GM19324 (cell line): ENCODE measurements around the gene CWH43.
"Not testable (repeated sequence)": the region's sequence is repeated elsewhere in the genome, so short reads cannot be mapped to it uniquely, and the experiment has no call there.

Experiments used
- ATAC-seq: cut with Tn5 transposase; IDR thresholded peaks from one replicate; pipeline ENCODE4 v1.9.1; 2021; ENCODE audit warnings: mild to moderate bottlenecking, moderate library complexity; ENCODE audit not compliant: unreplicated experiment, low FRiP score

Gene CWH43

DNA sequence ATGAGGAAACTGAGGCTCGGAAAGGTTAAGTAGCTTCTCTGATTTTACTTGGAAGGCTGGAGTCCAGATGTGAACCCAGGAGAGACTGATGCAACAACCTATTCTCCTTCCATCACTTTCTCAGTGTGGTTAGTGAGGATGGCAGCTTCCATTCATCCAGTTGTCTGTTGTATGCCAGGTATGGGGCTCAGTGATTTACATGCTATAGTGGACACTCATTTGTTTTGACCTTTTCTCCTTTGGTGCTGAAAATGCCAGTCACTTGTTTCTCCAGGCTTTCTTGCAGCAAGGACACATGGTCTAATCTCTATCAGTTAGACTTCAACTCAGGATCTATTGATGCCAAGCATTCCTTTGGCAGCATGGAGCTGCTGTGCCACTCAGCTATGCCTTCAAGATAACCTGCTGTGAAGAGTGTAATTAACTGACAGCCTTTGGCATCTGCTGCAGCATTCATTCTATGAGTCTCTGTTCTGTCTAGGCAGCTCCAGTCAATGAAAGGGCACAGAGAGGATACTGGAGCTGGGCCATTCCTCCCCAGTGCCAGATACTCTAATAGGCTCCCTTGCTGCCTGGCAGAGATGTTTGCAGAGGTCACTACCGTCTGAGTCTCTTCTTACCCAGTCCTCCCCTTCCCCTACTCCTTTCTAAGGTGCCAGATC is 11.0 kb upstream of the CWH43 start:
- no peak for ATAC-seq

DNA sequence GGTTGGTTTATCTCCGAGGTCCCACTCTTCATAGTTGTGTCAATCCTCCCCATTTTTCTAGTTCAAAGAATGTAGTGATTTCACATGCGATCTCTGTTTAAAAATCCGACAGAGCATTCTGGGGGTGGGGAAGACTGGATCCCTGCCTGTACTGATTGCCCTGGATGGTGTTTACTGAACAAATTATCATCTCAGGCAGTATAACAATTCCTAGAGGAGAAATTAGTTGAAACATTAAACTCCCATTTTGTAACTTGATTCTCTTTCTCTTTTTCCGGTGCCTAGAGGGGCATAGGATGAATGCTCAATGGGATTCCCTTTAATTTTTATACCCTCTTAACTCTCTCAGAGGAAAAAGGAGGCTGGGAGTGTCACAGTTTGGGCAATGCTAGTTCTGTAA is 10.0 kb upstream of the CWH43 start:
- ATAC-seq: no peak

DNA sequence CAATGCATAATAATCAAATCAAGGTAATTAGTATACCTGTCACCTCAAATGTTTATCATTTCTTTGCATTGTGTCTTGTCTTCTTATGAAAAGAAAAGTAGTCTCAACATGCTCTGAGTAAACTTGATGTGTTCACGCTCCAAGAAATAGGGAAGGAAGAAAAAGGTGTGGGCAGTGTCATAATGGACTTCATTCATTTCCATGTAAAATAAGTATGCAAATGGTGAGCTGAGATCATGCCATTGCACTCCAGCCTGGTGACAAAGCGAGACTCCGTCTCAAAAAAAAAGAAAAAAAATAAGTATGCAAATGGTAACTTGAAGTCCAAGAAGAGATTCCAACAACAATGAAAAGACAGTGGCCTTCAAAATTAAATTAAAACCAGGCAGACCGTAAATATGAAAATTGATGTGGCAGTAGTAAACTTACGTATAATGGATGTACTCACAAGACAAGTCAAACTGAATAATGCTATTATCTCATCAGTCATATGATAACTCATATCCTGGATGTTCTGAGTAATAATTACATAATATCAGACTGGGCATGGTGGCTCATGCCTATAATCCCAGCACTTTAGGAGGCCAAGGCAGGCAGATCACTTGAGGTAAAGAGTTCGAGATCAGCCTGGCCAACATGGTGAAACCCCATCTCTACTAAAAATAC is 6.0 kb upstream of the CWH43 start:
- ATAC-seq: no peak

DNA sequence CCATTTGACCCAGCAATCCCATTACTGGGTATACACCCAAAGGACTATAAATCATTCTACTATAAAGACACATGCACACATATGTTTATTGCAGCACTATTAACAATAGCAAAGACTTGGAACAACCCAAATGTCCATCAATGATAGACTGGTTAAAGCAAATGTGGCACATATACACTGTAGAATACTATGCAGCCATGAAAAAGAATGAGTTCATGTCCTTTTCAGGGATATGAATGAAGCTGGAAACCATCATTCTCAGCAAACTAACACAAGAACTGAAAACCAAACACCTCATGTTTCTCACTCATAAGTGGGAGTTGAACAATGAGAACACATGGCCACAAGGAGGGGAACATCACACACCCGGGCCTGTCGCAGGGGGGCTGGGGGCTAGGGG is 2.1 kb upstream of the CWH43 start:
- not testable (repeated sequence) for ATAC-seq

DNA sequence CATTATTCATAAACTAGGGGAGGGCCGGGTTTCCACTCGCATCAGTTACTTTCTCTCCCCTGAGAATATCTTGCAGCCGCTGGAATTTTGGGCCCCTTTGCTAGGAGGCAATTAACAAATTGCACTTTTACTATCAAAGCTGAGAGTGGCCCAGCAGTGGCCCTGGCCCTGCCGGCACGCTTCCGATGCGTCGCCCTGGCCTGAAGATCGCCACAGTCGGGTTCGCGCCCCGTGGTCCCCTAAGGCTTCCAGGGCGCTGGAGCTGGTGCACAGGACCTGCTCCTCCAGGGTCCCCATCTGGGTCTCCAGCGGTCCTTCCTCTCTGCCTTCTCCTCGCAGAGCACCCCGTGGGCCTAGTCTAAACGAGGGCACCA is 486 bp upstream of the CWH43 start:
- no peak for ATAC-seq

DNA sequence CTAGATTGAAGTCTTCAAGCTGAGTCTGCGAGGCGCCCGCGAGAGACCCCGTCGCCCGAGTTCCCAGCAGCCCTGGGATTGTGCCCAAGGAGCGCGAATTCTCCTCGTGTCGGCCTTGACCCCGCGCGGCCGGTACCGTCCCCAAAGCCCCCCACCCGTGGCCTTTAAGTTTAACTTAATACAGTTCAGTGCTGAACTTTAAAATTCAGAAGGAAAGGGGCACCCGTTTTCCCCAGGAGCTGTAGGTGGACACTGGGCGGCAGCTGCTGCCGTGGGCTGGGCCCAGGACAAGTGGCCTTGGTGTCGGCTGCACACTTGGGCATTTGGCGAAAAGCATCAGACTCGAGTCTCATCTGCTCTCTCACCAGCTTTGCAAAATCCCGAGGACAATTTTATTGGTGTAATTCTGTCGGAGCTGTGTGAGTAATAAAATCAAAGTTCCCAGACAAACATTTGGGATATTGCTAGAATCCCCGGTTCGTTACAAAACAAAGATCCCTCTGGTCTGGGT is 634 bp downstream of the CWH43 start:
- ATAC-seq: no peak

DNA sequence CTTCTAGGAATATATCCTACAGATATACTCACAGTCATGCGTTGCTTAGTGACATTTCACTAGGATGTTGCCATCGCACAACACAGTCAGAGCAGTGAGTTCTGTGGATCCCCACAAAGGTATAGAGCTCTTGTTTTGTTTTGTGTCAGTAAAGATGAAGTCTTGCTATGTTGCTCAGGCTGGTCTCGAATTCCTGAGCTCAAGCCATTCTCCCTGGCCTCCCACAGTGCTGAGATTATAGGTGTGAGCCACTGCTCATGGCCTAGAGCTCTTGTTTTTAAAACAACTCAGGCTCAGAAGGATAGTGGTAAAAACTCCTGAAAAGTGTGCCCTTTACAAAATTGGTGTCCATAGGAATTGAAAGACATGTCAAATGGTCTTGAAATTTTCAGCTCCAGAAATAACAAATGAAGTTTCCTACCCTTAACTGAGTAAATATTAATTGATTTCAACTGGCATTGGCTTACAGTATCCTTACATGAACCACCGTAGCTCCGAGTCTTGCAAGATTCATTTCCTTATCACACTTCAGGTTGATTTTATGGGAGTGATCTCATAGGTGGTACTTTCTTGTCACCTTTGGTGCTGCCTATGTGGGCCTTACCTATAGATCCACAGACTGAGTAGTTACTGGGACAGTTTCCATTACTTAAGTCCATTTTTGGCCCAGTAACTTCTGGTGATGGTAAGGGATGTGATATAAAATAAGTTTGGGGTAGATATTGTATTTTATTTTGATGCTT is 3.6 kb downstream of the CWH43 start:
- no peak for ATAC-seq

DNA sequence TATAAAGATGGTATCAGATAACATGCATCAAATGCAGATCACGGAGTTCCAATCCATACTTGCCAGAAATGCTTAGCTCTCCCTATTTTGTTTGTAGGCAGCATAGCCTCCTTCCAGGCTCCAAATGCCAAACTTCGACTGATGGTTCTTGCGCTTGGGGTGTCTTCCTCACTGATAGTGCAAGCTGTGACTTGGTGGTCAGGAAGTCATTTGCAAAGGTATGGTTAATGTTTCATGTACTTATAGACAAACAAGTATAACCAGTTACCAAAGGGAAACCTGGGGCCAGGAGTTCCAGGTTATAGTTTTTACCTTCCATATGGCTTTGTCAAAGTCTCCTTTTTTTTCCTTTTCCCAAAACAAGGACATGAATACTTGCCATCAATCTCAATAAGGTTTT is 5.3 kb downstream of the CWH43 start:
- no peak for ATAC-seq

DNA sequence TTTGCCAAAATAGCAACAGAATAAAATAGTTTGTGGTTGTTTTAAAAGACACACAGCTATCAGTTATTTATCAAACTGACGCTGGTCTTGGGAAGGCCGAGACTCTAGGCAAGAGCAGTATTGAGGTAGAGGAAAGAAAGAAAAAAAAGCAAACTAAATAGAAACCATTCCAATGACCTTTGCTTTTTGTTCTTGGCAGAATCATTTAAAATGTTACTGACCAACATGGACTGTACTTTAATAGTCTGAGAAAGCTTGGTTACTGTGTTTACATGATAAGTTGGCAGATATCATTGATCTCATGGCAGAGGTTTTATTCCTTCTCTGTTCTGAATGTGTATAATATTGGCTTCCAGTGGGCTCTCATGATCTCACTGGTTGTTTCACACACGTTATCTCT is 11.9 kb downstream of the CWH43 start:
- ATAC-seq: no peak

DNA sequence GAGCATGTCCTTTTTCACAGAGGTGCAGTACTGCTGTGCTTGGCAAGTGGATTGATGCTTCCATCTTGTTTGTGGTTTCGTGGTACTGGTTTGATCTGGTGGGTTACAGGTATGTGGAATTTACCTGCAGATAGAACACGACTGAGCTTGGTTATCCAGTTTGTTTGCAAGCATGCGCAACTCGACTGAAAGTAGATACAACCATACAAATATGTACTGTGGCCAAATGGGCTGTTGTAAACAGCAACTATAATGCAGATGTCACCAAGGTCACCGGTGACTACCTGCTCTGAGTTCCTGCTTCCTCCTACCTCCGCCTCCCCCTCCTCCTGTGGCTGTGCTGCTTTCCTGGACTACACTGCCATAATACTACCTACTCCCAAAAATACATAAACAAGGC is 12.4 kb downstream of the CWH43 start:
- ATAC-seq: no peak

DNA sequence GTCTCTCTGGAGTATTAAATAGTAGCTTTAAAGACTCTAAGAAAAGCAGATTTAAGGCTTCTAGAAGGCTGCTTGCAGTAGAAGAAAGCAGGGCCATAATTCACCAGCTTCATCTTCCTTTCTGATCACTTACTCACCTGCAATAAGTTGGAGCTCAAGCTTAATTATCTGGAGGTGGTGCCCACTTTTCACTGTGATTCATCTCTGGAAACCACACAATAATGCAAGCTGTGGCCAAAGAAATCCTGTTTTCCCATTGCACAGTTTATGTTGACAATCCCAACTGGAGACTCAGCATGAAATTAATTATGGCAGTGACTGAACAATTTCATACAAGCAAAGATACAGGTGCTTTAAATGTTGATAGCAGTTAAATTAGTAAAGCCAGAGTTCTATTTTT is 14.7 kb downstream of the CWH43 start:
- ATAC-seq: no peak

DNA sequence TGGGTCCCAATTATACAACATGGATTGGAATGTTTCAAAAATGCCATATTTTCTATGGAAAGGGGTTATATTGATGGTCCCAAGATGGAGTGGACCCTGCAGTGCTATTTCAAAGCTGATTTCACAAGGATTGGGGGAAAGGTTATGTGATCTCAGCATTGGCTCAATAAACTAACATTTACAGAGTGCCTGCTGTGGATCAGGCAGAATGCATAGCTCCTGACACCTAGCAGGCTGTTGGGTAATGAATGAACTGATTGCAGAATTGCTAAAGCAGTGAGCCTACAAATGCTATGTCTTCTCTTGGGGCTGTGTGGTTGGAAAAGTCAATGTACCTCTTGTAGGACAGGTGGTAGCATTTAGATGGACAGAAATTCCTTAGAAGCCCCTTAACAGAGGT is 16.9 kb downstream of the CWH43 start:
- ATAC-seq: no peak

DNA sequence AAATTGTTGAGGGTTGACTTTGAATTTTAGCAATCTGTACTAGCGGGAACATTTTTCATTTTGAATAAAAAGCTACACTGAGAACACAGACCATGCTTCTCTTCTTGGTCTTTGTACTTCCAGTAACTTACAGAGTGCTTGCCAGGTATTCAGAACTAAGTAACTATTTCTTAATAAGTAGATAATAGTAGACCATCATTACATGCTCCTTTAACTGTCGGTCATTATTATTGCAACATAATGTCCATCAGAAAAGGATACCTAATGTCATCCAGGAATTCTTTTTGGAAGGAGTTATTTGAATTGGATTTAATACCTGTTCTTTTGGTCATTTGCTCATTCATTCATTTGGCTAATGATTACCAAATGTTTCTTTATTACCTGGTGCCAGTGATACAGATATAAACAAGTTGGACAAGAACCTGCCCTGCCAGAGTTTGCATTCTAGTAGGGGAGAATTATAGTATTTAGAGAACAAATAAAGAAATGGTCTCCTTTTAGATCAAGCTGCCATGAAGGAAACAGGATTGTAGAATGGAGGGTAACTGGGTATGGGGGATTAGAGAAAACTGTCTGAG is 32.7 kb downstream of the CWH43 start:
- no peak for ATAC-seq

DNA sequence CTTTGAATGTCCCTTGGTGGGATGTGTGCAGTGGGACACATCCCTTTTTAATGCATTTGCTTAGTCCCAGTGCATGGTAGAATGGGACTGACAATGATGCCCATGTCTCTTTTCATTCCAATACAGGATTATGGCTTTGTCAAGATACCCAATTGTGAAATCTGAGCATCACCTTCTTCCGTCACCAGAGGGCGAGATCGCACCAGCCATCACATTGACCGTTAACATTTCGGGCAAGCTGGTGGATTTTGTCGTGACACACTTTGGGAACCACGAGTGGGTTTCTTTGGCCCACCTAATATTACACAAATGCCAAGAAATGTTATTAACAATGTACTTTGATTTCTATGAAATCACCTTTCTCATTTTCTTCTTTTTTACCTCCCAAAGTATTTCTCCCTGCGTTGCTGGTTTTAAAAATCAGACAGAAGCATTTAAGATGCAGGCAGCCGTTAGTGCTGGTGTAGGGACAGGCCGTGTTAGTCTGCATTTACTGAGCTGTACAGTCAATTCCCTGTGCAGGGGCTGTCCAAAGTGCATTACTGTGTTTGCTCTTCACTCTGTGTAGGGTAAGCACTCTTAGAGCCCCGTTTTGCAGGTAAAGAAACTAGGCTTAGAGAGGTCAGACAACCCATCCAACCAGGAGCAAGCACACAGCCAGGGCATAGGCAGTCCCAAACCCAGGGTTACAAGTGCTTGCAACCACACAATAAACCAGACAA is 46.5 kb downstream of the CWH43 start:
- ATAC-seq: no peak

DNA sequence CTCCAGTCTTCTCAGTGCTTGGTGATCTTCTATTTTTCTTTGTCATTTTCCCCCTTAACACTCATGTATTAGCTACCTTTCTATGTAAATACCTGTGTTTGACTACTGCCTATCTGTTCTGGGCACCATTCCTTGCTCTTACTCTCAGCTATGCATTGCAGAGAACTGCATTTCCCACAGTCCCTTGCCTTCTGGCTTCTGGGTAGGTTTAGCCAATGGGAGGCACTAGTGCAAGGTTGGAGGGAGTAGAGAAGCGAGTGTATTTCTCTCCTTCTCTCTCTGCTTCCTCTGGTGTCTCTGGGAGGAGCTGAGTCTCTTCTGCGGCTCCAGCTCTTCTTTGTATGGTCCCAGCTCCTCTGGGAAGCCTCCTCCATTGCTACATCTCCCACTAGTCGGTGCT is 50.5 kb downstream of the CWH43 start:
- no peak for ATAC-seq

DNA sequence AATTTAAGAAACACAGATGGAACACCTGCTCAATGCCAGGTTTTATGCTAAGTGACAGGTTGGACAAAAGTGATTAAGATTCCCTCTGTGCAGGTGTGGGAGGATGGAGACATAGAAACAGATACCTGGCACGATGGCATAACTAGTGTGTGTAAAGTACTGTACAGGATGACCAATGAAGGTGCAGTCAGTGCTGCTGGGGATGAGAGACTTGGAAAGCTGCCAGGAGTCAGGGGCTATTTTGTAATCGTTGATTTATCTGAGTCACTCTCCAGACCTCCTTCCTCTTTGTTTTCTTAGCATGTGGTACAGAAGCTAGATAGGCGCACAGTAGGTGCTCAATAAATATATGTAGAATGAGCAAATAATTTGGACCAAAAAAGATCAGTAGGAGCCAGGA is 58.2 kb downstream of the CWH43 start:
- no peak for ATAC-seq

DNA sequence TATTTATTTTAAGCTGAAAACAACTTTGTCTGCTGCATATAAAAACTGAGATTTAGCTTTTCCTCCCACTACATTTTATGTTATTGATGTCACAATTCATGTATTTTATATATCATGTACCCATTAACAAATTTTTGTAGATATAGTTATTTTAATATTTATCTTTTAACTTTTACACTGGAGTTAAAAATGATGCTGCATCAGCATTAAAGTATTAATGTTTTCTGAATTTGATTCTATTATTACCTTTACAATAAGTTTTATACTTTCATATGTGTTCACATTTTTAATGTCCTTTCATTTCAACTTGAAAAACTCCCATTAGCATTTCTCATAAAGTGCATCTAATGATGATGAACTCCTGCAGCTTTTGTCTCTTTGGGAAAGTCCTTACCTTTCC is 72.2 kb downstream of the CWH43 start:
- ATAC-seq: no peak

DNA sequence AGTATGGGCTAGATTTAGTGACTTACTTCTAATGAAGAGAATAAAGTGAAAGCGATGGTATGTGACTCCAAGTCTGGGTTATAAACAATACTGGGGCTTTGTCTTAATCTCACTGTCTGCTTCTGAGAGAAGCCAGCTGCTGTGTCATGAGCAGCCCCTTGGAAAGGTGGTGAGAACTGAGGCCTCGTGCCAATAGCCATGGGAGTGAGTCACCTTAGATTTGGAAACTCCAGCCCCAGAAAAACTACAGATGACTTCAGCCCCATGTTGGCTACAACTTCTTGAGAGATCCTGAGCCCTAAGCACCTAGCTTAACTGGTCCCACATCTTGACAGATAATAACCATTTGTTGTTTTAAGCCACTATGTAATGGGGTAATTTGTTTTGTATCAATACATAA is 77.6 kb downstream of the CWH43 start:
- ATAC-seq: no peak

DNA sequence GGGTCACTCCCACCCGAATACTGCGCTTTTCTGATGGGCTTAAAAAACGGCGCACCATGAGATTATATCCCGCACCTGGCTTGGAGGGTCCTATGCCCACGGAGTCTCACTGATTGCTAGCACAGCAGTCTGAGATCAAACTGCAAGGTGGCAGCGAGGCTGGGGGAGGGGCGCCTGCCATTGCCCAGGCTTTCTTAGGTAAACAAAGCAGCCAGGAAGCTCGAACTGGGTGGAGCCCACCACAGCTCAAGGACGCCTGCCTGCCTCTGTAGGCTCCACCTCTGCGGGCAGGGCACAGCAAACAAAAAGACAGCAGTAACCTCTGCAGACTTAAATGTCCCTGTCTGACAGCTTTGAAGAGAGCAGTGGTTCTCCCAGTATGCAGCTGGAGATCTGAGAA is 86.1 kb downstream of the CWH43 start:
- ATAC-seq: not testable (repeated sequence)

DNA sequence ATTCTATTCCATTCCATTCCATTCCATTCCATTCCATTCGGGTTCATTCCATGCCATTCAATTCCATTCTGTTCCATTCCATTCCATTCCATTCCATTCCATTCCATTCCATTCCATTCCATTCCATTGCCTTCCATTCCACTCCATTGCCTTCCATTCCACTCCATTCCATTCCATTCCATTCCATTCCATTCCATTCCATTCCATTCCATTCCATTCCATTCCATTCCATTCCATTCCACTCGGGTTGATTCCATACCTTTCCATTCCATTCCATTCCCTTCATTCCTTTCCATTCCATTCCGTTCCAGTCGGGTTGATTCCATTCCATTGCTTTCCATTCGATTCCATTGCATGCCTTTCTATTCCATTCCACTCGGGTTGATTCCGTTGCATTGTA is 105.8 kb downstream of the CWH43 start:
- peak; percentile 33 for ATAC-seq
